Measurements from ENCODE around the gene OR5K2.

The OR5K2 gene

GRCh38 chr3:98525494-98525893 lies 28.0 kb downstream of the OR5K2 start:
- no peak for DNase-seq

- no peak for DNase-seq
These were observed 31.2 kb downstream of the OR5K2 start for GRCh38 chr3:98528474-98529346.

DNA sequence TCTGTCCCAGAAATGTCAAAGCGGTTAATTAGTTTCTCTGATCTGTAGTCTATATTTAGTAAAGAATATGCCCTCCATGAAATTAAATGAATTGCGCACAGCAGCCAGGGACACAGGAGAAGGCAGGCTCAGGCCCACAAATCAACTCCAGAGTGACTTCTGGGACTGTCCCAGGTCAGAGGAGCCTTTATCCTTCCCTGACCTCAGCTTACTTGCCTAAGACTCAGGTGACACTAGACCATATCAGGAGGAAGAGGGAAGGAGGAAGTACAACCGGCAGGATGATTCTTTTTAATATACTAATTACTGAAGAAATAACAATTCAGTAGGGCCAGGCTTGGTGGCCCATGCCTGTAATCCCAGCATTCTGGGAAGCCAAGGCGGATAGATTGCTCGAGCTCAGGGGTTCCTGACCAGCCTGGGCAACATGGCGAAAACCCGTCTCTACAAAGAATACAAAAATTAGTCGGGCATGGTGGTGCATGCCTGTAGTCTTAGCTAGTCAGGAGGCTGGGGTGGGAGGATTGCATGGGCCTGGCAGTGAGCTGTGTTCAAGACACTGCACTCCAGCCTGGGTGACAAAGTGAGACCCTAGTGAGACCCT lies 32.5 kb downstream of the OR5K2 start:
- no peak for DNase-seq

- no peak for DNase-seq
These were observed 33.2 kb downstream of the OR5K2 start for GRCh38 chr3:98530676-98531075.

DNA sequence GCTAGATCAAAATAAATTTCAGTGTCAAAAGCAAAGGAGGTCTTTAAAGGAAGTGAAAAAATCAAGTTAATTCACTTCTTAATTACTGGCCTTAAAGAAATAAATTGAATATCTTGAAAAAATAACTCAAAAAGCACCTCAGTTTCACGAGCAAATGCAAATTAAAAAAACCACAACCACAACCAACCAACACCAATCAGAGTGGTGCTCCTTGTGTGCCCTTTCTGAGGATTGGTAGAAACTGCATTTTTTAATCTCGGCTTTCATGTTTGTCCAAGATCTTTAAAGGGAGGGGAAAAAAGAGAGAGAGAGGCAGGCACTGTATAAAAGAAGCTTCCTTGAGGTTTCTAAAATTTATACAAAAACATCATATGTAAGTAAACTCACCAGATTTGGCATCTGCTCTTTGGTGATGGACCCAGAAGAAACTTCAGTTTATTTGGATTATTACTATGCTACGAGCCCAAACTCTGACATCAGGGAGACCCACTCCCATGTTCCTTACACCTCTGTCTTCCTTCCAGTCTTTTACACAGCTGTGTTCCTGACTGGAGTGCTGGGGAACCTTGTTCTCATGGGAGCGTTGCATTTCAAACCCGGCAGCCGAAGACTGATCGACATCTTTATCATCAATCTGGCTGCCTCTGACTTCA lies 34.3 kb downstream of the OR5K2 start, which contains the start of gene GPR15:
TSS of gene GPR15 (plus strand) at position 357 of the 653 bp plus-strand sequence. CDS start at position 413, 56 bp downstream.
- no peak for DNase-seq

GRCh38 chr3:98532275-98532637 lies 34.8 kb downstream of the OR5K2 start:
- no peak for DNase-seq

DNA sequence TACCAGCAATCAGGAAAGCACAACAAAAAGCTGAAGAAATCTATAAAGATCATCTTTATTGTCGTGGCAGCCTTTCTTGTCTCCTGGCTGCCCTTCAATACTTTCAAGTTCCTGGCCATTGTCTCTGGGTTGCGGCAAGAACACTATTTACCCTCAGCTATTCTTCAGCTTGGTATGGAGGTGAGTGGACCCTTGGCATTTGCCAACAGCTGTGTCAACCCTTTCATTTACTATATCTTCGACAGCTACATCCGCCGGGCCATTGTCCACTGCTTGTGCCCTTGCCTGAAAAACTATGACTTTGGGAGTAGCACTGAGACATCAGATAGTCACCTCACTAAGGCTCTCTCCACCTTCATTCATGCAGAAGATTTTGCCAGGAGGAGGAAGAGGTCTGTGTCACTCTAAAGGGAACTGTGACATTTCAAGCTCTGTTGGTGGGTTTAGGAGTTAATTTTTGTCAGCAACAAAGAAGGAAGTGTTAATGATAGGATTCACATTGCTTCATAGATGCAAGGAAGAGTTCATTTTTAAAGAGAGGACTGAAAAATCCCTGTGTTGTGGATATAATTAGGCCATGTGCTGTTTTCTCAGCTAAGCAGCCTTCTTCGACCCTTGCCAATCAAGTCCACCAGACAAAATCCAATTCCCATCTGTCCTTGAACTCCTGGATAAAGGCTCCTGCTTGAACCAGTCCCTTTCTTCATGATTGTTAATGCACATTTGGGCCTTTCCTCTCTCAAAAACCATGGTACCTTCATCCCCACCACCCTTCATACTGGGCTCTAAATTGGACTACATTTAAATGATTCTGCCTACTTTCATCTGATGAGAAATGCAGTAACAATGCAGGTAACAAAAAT lies 35.5 kb downstream of the OR5K2 start:
- DNase-seq, result no peak

DNA sequence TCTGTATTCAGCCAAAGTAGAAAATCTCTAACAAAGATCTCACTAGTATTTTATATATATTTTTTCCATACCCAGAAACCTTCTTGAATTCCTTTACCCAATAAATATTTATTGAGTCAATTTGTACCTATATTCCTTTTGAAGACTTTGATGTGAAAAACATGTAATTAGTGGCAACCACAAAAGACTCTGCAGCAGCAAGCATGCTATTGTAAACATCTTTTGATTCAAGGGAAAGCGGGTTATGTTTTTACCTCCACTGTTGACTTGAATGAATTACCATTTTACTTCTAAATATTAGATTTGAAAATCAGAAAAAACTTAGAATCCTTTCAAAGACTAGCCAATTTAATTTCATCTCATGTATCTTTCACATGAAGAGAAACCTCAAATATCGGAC lies 36.7 kb downstream of the OR5K2 start:
- no peak for DNase-seq

DNA sequence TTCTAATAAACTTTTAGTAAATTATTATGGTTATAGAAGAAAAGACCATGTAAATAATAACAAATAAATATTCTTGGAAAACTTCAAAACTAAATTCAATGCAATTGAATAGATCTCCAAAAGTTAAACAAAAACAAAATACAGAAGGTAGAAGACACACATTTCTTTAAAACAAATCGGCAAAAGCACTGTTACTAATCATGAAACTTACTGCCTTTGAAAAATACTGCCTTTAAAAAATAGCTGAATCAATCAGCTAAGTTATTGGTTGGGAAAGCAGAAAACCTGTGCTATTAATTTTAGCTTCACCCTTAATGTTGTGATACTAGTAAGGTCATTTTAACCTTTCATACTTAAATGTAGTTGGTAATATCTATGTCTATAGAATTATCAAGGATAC lies 37.3 kb downstream of the OR5K2 start:
- no peak for DNase-seq

DNA sequence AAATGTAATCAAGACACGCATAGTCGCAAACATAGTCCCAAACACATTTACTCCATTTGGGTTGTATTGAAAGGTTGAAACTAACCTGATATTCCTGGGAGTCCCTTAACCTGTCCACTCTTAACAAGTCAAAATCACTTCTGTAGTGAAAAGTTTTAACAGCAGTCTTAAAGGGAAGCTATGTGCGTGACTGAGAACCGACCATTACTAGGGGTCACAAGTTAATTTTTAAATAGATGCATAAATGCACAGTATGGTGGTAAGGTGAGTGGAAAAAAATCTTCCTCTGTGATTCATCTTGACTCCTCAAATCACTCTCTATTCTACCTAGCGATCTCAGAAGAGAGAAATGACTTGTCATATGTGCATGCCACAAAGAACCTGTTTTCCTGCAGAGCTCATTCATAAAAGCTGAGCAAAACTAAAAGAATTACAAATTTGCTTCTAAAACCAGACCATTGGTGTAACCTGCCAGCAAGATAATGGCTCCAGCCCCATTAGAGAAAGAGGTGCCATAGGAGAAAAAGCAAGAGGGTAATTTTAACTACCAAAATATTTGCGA lies 39.1 kb downstream of the OR5K2 start:
- DNase-seq, result no peak

GRCh38 chr3:98540346-98540745 lies 42.9 kb downstream of the OR5K2 start:
- DNase-seq, result no peak

DNA sequence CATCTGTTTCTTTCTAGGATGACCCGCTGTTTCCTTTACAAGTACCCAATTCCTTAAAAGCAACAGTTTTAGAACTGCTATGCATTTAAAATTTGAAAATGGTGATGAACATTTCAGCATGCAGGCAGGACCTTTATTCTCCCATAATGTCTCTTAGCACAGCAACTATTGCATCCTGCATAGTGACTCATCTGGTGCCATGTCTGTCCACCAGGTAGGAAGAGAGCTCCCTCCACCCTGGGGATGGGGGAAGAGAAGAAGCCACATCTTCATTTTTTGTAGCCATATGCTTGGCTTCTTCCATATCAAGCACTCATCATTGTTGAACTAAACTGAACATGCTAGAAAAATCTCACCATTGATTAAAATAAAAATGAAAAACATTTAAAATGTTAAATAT lies 44.2 kb downstream of the OR5K2 start:
- DNase-seq, result peak; percentile 5

DNA sequence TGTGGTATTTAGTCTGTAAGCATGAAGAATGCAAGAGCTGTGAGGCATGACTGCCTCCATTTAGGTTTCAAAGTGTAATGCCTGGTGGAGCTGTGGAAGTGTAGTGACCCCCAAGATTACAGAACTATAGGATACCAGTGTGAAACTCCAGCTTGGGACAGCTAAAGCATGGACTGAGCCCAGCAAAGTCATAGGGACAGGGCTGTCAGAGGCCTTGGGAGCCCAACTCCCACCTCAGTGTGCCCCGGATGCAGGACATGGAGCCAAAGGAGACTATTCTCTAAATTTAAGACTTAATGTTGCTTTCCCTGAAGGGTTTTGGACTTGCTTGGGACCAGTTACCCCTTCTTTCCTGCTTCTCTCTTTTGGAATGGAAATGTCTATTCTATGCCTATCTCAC lies 45.1 kb downstream of the OR5K2 start:
- DNase-seq, result no peak

DNA sequence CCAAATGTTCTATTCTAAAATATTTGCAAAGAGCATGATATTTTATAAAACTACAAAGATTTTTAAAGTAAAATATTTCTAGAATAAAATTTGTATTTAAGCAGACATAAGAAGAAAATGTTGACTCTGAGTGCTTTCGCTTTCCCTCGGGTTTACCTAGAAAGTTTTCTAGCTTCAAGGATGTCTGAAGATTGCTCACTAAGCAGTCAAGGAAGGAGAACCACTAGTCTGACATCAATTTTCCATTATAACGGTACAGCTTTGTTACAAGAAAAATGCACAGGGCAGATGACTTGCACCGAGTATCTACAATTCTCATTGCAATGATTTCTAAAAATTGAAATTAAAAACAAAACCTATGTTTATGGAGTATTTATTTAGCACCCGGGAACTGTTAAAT lies 48.5 kb downstream of the OR5K2 start:
- DNase-seq, result no peak
